Erythroblast (primary cell): ENCODE measurements around the gene ULBP2.

Source experiments
- GATA1 ChIP-seq: IDR thresholded peaks from 2 replicates; pipeline ENCODE4 v1.6.1; 2011; ENCODE audit warnings: low read depth, mild to moderate bottlenecking, control low read depth, low read length, moderate library complexity
- POLR2A ChIP-seq: IDR thresholded peaks from 2 replicates; pipeline ENCODE4 v1.6.1; 2011; ENCODE audit warnings: mild to moderate bottlenecking, low read length

DNA sequence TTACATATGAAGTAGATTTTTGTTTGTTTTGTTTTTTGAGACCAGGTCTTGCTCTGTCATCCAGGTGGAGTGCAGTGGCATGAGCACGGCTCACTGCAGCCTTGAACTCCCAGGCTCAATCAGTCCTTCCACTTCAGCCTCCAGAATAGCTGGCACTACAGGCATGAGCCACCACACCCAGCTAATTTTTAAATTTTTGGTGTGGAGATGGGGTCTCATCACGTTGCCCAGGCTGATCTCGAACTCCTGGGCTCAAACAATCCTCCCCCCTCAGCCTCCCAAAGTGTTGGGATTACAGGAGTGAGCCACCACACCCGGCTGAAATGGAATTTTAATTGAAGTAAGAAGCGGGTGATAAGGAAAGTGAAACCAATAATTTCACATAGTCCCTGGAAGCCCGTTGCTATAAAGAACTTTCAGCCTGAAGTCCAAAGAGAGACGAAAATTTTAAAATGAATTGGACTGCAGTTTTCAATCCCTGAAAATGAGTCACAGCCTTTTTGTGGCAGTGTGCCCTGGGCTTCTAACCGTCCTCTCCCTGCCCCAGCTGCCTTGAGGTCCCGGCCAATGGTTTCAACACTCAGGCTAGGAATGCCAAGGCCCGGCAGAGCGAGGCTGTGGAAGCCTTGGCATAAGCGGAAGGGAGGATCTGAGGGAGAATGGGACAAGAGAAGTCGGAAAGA is 44.7 kb upstream of the ULBP2 start:
- TF ChIP-seq POLR2A (no peak), GATA1 (no peak)
